Measurements from ENCODE around the gene EVA1C. TPM values are rescaled to one million over a fixed set of nuclear protein-coding genes. Genes with fewer than 3 reads are reported as not detected.

The EVA1C gene
- total and polyA plus RNA-seq, 2 donors (not counting 1 experiment from before 2014, with no cell fraction given) = 0.84 to 1.6 TPM

GRCh38 chr21:32437729-32438128, 25.2 kb downstream of the EVA1C start:
- Histone ChIP-seq H4K20me1 (ENCODE audit: control insufficient read depth, insufficient read depth, low read length, poor library complexity, severe bottlenecking) (no peaks in the 10 kb centered on the region), H3K27me3 (replicated peaks in 1 of 4; ENCODE audit: control extremely low read depth in 1 of 4, control insufficient read depth in 3 of 4, insufficient read depth in 4 of 4, low read length in 3 of 4) (peaks cover 0 to 2% (median 0%) of the 10 kb centered on the region in 4 experiments), H3K4me1 (ENCODE audit: control insufficient read depth in 2 of 2, insufficient read depth in 2 of 2, low read length in 2 of 2) (no peaks in the 10 kb centered on the region), H3K4me2 (replicated peaks; ENCODE audit: low read depth, low read length, poor library complexity, severe bottlenecking) (no peak overlapping the region), H3K27ac (ENCODE audit: low read length in 2 of 2) (no peak overlapping the region), H3K4me3 (ENCODE audit: control extremely low read depth in 1 of 5, extremely low read depth in 1 of 5, insufficient read depth in 1 of 5, low read depth in 2 of 5, low read length in 4 of 5) (no peak overlapping the region), H2AFZ (ENCODE audit: insufficient read depth, low read depth, low read length, poor library complexity, severe bottlenecking) (no peak overlapping the region), H3K79me2 (ENCODE audit: control insufficient read depth, insufficient read depth, low read length) (no peaks in the 10 kb centered on the region), H3K9ac (ENCODE audit: low read length) (no peak overlapping the region), H3K36me3 (replicated peaks in 1 of 2; ENCODE audit: control extremely low read depth in 1 of 2, control insufficient read depth in 1 of 2, extremely low read depth in 1 of 2, insufficient read depth in 2 of 2, low read length in 1 of 2) (no peaks in the 10 kb centered on the region), H3K9me3 (ENCODE audit: control extremely low read depth in 1 of 3, control insufficient read depth in 2 of 3, insufficient read depth in 1 of 3, low read length in 2 of 3) (no peaks in the 10 kb centered on the region)
- Mint-ChIP-seq H3K9me3 (ENCODE audit: insufficient read depth) (no peaks in the 10 kb centered on the region), H3K27ac (no peak overlapping the region), H3K4me1 (no peaks in the 10 kb centered on the region), H3K4me3 (no peak overlapping the region), H3K27me3 (peaks cover 41% of the 10 kb centered on the region)
- POLR2A ChIA-PET = no interaction called here
- TF ChIP-seq EZH2 (IDR thresholded peaks at IDR 0.05; ENCODE audit: borderline replicate concordance, insufficient read depth, low read depth, low read length, poor library complexity, severe bottlenecking) (no peak), CTCF (IDR thresholded peaks at IDR 0.05) (no peak)
- WGBS (ENCODE audit: insufficient coverage) = 8% methylated on average over 8 of the region's 12 CpGs
- no peak for ATAC-seq (ENCODE audit: low read depth)
- DNase-seq = no peak
- CTCF ChIA-PET = no interaction called here
- intact Hi-C loops (cut with micrococcal nuclease) = no loop called here

- Histone ChIP-seq H3K4me2 (replicated peaks; ENCODE audit: low read depth, low read length, poor library complexity, severe bottlenecking) (no peak overlapping the region), H3K27me3 (replicated peaks in 1 of 4; ENCODE audit: control extremely low read depth in 1 of 4, control insufficient read depth in 3 of 4, insufficient read depth in 4 of 4, low read length in 3 of 4) (peaks cover 0 to under 1% (median 0%) of the 10 kb centered on the region in 4 experiments), H2AFZ (ENCODE audit: insufficient read depth, low read depth, low read length, poor library complexity, severe bottlenecking) (no peak overlapping the region), H3K9me3 (ENCODE audit: control extremely low read depth in 1 of 3, control insufficient read depth in 2 of 3, insufficient read depth in 1 of 3, low read length in 2 of 3) (peaks cover 0 to 9% (median 1%) of the 10 kb centered on the region in 3 donors), H3K36me3 (replicated peaks in 1 of 2; ENCODE audit: control extremely low read depth in 1 of 2, control insufficient read depth in 1 of 2, extremely low read depth in 1 of 2, insufficient read depth in 2 of 2, low read length in 1 of 2) (no peaks in the 10 kb centered on the region), H3K79me2 (ENCODE audit: control insufficient read depth, insufficient read depth, low read length) (no peaks in the 10 kb centered on the region), H3K4me1 (ENCODE audit: control insufficient read depth in 2 of 2, insufficient read depth in 2 of 2, low read length in 2 of 2) (no peaks in the 10 kb centered on the region), H4K20me1 (ENCODE audit: control insufficient read depth, insufficient read depth, low read length, poor library complexity, severe bottlenecking) (no peaks in the 10 kb centered on the region), H3K9ac (ENCODE audit: low read length) (no peak overlapping the region), H3K27ac (ENCODE audit: low read length in 2 of 2) (no peak overlapping the region), H3K4me3 (ENCODE audit: control extremely low read depth in 1 of 5, extremely low read depth in 1 of 5, insufficient read depth in 1 of 5, low read depth in 2 of 5, low read length in 4 of 5) (no peak overlapping the region)
- intact Hi-C loops (cut with micrococcal nuclease) = no loop called here
- Mint-ChIP-seq H3K27me3 (peaks cover 17% of the 10 kb centered on the region), H3K4me3 (no peak overlapping the region), H3K4me1 (no peaks in the 10 kb centered on the region), H3K9me3 (ENCODE audit: insufficient read depth) (peaks cover 4% of the 10 kb centered on the region), H3K27ac (no peak overlapping the region)
- 92% methylated on average over 2 of the region's 8 CpGs for WGBS (ENCODE audit: insufficient coverage)
- ChIA-PET CTCF (no interaction called here), POLR2A (no interaction called here)
- no peak for TF ChIP-seq CTCF (IDR thresholded peaks at IDR 0.05)
- TF ChIP-seq EZH2 (IDR thresholded peaks at IDR 0.05; ENCODE audit: borderline replicate concordance, insufficient read depth, low read depth, low read length, poor library complexity, severe bottlenecking) = no peak
- no peak for DNase-seq
- no peak for ATAC-seq (ENCODE audit: low read depth)
These were observed 30.2 kb downstream of the EVA1C start for GRCh38 chr21:32442566-32443318.
